GM12892 (cell line): ENCODE data around the gene AGGF1.

Source experiments
- POLR2A ChIP-seq: IDR thresholded peaks from 2 replicates; pipeline ENCODE4 v1.6.1; 2011; ENCODE audit warnings: low read depth, low read length, control low read depth
- POLR2AphosphoS5 ChIP-seq: IDR thresholded peaks from 2 replicates; pipeline ENCODE4 v1.6.1; 2011; ENCODE audit warnings: low read depth, low read length, control low read depth
- TAF1 ChIP-seq: IDR thresholded peaks from 2 replicates; pipeline ENCODE4 v1.6.1; 2011; ENCODE audit warnings: low read depth, mild to moderate bottlenecking, control low read depth, low read length, borderline replicate concordance

GRCh38 chr5:76999451-76999850 is 30.8 kb upstream of the AGGF1 start:
- TF ChIP-seq POLR2A: no peak
- TF ChIP-seq POLR2AphosphoS5: no peak
- no peak for TF ChIP-seq TAF1
